NCI-H748 treated with DMSO at 0.1 percent for 48 hours (cell line): Measurements from ENCODE around the gene ARHGEF10L.

ENCODE experiments used
- DNase-seq: peaks from one replicate; lab custom pipeline; 2025; lab: John Stamatoyannopoulos, UW

ARHGEF10L gene

GRCh38 chr1:17569200-17570139, 30.0 kb downstream of the ARHGEF10L start:
- no peak for DNase-seq

GRCh38 chr1:17570228-17570627, 30.7 kb downstream of the ARHGEF10L start:
- no peak for DNase-seq

DNA sequence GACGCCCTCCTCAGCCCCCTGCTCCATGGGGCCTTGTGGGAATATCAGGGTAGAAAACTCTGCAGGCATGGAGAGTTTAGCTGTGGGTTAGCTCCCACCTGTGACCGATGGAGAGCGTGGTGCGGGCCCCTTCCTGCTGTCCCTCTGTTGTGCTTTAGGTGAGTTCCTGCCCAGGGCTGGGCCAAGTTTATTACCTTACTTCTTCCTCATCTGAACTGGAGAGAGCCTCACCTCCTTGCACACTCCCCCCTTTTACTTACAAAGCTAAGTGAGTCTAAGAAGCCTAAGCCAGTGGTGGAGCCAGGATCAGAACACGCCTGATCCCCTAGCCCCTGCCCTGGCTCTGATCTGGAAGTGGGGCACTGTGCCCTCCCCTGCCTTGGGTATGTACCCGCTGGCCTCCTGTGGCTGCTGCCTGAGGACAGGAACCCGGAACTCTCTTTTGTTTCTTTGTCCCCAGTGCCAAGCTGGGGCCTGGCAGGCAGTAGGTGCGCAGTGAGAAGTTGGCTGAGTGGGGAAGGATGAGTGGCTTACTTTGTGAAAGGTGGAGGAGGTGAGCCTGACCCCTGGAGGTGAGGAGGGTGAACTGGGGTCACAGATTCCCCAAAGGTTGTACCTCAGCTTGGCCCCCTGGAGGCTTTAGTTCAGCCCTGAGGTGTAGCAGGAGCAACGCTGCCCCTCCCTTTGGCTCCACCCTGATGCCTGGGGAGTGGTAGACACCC, 32.9 kb downstream of the ARHGEF10L start:
- DNase-seq, result no peak

- DNase-seq, result no peak
These were observed 34.1 kb downstream of the ARHGEF10L start for GRCh38 chr1:17573518-17574041.

DNA sequence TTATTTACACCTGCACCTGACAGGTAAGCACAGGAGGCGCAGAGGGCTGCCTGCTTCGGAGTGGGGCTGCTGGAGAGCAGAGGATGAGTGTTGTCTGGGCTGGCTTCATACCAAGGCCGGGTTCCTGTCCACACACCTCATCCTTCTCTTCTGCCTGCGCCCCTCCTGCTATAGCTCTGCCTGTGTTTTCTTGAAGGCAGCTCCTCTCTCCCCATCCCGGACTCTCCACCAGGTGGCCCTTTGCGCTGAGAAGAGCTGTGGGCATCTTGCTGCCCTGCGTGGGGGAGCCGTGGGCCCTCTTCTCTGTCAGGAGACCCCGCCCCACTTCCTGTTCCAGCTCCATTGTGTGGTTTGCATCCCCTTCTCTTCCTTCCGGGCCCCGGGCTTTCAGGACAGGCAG, 35.0 kb downstream of the ARHGEF10L start:
- no peak for DNase-seq

GRCh38 chr1:17575797-17576518, 36.5 kb downstream of the ARHGEF10L start:
- DNase-seq, result no peak

DNA sequence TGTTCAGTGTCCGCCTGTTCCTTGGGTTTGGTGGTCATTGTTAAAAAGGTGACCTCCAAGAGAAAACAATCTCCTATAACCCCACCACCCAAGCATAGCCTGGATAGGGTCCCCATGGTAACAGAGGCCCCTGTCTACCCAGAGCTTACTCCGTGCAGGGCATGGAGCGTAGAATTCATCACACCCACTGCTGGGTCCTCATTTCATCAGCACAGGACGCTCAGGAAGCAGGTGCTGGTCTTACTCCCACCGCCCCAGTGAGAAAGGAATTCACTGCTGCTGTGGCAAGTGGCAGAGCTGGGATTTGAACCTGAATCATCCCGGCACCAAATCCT, 37.0 kb downstream of the ARHGEF10L start:
- DNase-seq, result no peak

DNA sequence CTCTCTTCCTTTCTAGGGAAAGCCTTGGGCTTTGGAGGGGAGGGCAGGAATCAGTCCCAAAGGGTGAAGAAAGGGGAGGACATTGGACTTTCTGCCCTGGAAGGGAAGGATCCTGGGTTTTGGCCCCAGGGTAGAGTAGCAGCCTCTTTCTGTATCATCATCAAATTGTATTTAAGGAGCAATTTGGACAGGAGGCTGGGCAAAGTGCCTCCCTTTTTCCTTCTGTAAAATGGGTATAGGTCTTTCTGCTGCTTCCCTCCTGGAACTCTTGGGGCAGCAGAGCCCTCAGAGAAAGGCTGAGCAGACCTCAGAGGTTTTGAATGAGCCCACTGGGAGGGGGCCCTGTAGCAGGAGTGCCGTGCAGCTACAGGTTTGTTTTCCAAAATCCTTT, 38.4 kb downstream of the ARHGEF10L start:
- no peak for DNase-seq

DNA sequence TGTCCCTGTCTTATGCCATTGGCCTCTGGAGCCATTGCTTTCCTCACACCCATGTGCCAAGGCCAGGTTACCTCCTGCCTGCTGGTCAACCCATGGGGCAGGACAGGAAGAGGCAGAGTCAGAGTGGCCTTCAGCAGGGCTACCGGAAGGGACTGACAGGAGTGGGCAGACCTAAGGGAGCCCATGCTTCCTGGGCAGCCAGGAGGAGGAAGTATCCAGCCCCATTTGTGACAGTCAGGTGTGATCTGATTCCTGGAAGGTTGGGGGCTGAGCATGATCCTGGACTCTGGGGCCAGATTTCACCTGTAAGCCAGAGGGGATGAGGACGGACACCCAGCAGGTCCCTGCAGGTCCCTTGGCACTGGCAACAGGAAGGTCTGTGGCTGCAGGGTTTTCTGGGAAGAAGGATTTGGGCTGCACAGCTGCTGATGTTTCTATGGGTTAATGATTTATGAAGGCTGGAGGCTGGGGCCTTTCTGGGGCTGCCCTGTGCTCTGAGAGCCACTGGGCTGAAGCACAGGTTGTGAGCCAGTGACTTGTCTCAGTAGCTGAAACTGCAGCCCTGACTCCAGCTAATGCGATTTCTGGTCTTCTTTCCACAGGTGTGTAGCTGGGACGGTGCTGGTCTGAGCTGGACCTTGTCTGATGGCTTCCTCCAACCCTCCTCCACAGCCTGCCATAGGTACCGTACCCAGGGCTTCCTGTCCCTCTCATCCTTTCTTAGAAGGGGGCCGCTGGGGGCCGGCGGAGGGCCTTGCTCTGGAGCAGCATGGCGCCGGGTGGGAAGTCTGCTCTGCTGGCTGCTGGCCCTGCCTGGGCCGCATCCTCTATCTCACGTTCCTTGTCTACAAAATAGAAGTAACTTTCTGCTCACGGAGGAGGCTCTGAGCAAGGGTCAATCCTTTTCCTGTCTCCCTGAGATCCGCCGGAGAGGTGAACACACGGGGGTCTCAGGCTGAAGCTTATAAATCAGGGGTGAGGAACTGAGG, 40.7 kb downstream of the ARHGEF10L start:
- no peak for DNase-seq

DNA sequence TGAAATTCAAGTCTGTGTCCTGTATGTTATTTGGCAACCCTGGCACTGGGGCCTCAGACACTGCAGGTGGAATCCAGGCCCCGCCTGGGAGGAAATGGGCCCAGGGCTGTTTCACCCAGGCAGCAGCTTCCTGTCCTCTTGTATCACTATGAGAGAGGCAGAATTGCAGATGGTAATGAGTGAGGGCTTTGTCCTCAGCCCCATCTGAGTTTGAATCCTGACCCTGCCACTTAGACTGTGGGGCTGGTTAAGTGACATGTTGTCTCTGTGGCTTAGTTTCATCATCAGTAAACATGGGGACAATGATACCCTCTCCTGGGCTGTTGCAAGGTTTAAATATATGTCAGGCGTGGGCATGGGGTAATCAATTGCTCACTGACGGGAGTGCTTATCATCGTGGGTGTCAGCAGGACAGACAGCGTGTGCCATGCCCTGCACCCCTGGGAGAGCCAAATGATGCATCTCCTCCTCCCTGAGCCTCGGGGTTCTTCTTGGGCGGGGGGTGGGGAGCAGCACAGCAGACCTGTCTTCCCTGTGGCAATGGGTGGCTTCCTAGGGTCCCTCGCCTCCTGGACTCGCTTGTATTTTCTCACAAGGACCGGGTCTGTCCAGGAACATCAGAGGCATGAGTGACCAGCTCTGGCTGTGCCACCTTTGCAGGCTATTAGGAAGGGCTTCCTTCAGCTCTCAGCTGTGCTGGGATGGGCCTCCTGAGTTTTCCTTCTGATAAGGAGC, 42.1 kb downstream of the ARHGEF10L start:
- DNase-seq, result no peak

GRCh38 chr1:17582124-17582774, 42.8 kb downstream of the ARHGEF10L start:
- no peak for DNase-seq

- DNase-seq, result no peak
These were observed 45.0 kb downstream of the ARHGEF10L start for GRCh38 chr1:17584539-17584938.

GRCh38 chr1:17585266-17585987, 45.9 kb downstream of the ARHGEF10L start:
- DNase-seq, result no peak

DNA sequence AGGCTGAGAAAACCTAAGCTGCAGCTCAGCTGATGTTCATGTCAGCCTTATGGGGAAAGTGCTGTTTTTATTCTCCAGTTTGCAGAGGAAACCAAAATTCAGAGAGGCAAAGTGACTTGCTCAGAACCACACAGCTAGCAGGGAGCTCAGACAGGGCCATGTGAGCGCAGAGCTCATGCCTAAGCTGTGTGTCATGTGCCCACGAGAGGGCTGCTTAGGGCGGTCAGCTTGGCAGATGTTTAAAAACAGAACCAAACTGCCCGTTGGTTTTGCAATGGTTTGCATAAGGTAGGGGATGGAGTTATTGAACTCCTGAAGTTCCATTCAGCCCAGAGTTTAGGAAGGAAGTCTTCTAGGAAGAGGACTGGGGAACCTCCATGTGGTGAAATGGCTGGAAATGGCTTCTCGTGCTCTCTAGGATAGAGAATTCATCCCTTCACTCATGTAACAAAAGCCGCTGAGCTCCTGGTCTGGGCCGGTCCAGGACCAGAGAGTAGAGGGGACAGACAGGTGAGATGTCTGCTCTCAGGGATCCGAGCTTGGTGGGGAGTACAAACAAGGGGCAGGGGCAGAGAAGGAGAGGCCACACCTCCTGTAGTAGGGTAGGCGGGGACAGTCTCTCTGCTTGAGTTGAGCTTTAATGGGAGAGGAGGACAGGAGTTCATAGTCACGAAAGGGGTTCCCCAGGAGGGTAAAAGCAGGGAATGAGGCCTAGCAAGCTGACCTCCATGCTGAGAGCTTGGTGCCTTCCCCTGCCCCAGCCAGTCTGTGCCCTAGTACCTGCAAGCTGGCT, 46.9 kb downstream of the ARHGEF10L start:
- DNase-seq, result no peak

GRCh38 chr1:17587693-17588047, 48.2 kb downstream of the ARHGEF10L start:
- DNase-seq, result no peak

DNA sequence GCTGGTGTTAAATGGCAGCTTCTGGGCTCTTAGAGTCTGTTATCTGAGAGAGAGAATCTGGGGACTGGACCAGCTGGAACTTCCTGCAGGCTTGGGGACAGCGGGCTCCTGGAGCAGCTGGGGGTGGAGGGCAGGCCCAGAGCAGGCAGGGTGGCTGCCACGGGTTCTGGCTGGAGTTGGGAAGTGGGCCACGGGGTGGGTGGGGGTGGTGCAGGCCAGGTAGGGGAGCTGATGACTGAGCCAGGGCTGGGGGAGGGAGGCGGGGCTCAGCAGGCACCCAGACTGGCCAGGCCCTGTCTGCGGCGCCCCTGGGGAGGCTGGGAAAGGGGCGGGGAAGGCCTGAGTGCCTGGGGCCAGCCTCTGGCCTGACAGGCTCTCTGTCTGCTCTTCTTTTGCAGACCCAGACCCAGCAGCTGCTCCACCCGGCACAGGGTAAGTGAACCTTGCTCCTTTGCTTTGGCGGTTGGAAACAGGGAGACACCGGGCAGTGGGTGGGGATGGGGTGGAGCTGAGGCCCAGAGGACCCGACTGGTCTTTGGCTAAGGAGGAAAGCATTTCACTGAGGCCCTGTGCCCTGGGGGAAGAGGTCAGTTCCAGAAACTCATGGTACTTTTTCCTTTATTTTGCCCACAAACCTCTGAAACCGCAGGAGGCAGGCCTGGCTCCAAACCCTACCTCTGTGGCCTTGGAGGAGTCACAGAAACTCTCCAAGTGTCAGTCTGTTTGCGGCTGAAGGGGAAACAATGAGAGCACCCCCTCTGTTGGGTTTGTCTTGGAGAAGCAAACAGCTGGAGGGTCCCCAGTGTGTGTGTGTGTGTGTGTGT, 48.8 kb downstream of the ARHGEF10L start:
- no peak for DNase-seq

DNA sequence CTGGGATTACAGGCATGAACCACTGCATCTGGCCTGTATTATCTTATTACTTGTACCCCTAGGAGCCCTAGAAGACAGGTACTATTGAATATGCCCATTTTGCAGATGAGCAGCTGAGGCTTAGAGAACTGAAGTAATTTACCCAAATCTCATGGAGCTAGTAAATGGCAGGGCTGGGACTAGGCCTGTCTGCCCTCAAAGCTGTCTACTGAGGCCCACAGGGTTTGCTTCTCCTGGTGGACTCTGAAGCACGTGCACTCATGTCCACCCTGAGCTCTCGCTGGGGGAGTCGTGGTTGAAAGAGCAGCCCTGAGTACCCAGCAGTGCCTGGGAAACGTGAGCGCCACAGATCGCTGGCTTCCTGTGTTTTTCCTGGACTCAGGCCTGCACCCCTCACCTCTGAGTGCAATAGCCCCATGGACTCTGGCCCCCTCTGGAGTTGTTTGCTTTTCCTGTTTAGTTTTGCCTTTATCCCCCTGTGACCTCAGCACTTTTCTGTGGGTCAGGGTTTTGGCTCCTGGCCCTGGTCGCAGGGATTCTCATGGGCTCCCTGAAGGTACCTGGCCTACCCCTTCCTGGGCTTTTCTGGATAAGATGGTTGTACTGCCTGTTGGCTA, 52.4 kb downstream of the ARHGEF10L start:
- DNase-seq, result no peak
